Ovary (tissue), 3 donors: ENCODE measurements around the gene MSI2.

Experiments used
- CTCF ChIP-seq, 3 donors: fragments of 450-650 bp in 2 of 3; fragments of 200-600 bp in 1 of 3; IDR thresholded peaks; one replicate each; pipeline versions ENCODE4 v1.5.1 to v1.8.0; 2016 to 2022; ENCODE audit warnings: antibody characterized with exemption in 3 of 3, mild to moderate bottlenecking in 1 of 3
- POLR2A ChIP-seq: fragments of 450-650 bp; IDR thresholded peaks from one replicate; pipeline ENCODE4 v1.6.1; 2017; ENCODE audit warnings: antibody characterized with exemption, mild to moderate bottlenecking, moderate library complexity
- donor health status: DM: no; HTN: no; CAD: no.

- TF ChIP-seq POLR2A = no peak
- no peak for TF ChIP-seq CTCF (IDR thresholded peaks at IDR 0.05)
Measured at GRCh38 chr17:57387575-57387974, 131.3 kb downstream of the MSI2 start.
